GM19468 (cell line): ENCODE data around the gene TIGD1.
"Not testable (repeated sequence)": the region's sequence is repeated elsewhere in the genome, so short reads cannot be mapped to it uniquely, and the experiment has no call there.

ENCODE experiments used
- ATAC-seq: cut with Tn5 transposase; IDR thresholded peaks from one replicate; pipeline ENCODE4 v1.9.1; 2021; ENCODE audit warnings: mild to moderate bottlenecking, moderate library complexity, moderate number of reproducible peaks; ENCODE audit not compliant: unreplicated experiment; ENCODE audit errors: extremely low read depth

Gene TIGD1

GRCh38 chr2:232541195-232541960, 9.0 kb downstream of the TIGD1 start:
- no peak for ATAC-seq

GRCh38 chr2:232540441-232541041, 9.8 kb downstream of the TIGD1 start:
- ATAC-seq = no peak

GRCh38 chr2:232539298-232540231, 10.8 kb downstream of the TIGD1 start, which contains the start of gene CHRNG:
CHRNG (plus strand) TSS chr2:232539692; CDS start chr2:232539748, 56 bp downstream.
- no peak for ATAC-seq

- no peak for ATAC-seq
Observed at GRCh38 chr2:232538671-232539070, 11.7 kb downstream of the TIGD1 start.

- ATAC-seq = no peak
Observed at GRCh38 chr2:232537499-232537898, 12.9 kb downstream of the TIGD1 start.

GRCh38 chr2:232537079-232537478, 13.3 kb downstream of the TIGD1 start:
- ATAC-seq = no peak

- ATAC-seq = no peak
Observed at GRCh38 chr2:232535761-232536530, 14.4 kb downstream of the TIGD1 start.

GRCh38 chr2:232534940-232535651, 15.3 kb downstream of the TIGD1 start:
- no peak for ATAC-seq

GRCh38 chr2:232533944-232534710, 16.2 kb downstream of the TIGD1 start:
- no peak for ATAC-seq

- not testable (repeated sequence) for ATAC-seq
Observed at GRCh38 chr2:232532821-232533220, 17.5 kb downstream of the TIGD1 start.

- no peak for ATAC-seq
Observed at GRCh38 chr2:232532419-232532818, 17.9 kb downstream of the TIGD1 start.

- ATAC-seq = no peak
Observed at GRCh38 chr2:232530626-232531260, 19.6 kb downstream of the TIGD1 start.

GRCh38 chr2:232529806-232530547, 20.4 kb downstream of the TIGD1 start:
- ATAC-seq = no peak

GRCh38 chr2:232528746-232529460, 21.5 kb downstream of the TIGD1 start:
- no peak for ATAC-seq

GRCh38 chr2:232527905-232528470, 22.4 kb downstream of the TIGD1 start:
- no peak for ATAC-seq

- no peak for ATAC-seq
Observed at GRCh38 chr2:232526372-232526941, 23.9 kb downstream of the TIGD1 start.
